Heart right ventricle (tissue), 16 donors: ENCODE results near the gene ZNF516. TPM values are rescaled to one million over a fixed set of nuclear protein-coding genes. Genes with fewer than 3 reads are reported as not detected.
A peak's percentile ranks its signal among the peaks of the same experiment; 100 is the strongest.

ENCODE experiments used
- ATAC-seq, 8 donors: fragments of 200-7000 bp; cut with Tn5 transposase; one replicate each; pipeline ENCODE4 v1.9.1; 2020; ENCODE audit warnings: mild to moderate bottlenecking in 8 of 8, moderate library complexity in 8 of 8, moderate number of reproducible peaks in 1 of 8
- DNase-seq, 2 donors: peaks; one replicate each; pipeline ENCODE4 v3.0.0-alpha.2; 2020
- H3K27ac ChIP-seq, 10 donors: fragments of 200-600 bp; sonication (generic) in 2 of 10; one replicate each; pipeline versions ENCODE4 v1.5.0 to v1.8.0; 2020 to 2022; ENCODE audit warnings: mild to moderate bottlenecking in 3 of 10
- H3K27me3 ChIP-seq, 7 donors: fragments of 200-600 bp; one replicate each; pipeline ENCODE4 v1.8.0; 2021 to 2022; ENCODE audit warnings: mild to moderate bottlenecking in 2 of 7
- H3K36me3 ChIP-seq, 9 donors: fragments of 200-600 bp; sonication (generic) in 1 of 9; one replicate each; pipeline versions ENCODE4 v1.5.0 to v1.8.0; 2020 to 2022; ENCODE audit warnings: mild to moderate bottlenecking in 2 of 9
- H3K4me1 ChIP-seq, 9 donors: fragments of 200-600 bp; sonication (generic) in 1 of 9; one replicate each; pipeline versions ENCODE4 v1.5.0 to v1.8.0; 2020 to 2022; ENCODE audit warnings: mild to moderate bottlenecking in 4 of 9
- H3K4me3 ChIP-seq, 10 donors: fragments of 200-600 bp; sonication (generic) in 2 of 10; one replicate each; pipeline versions ENCODE4 v1.5.0 to v1.8.0; 2020 to 2022; ENCODE audit warnings: mild to moderate bottlenecking in 7 of 10, moderate library complexity in 2 of 10
- H3K9me3 ChIP-seq, 11 donors: fragments of 200-600 bp in 10 of 11; sonication (generic) in 2 of 11; one replicate each; pipeline versions ENCODE4 v1.5.0 to v1.8.0; 2013 to 2022; ENCODE audit warnings: mild to moderate bottlenecking in 2 of 11, control low read depth in 1 of 11, moderate library complexity in 1 of 11
- CTCF ChIP-seq, 9 donors: fragments of 200-600 bp; sonication (generic) in 2 of 9; IDR thresholded peaks; one replicate each; pipeline versions ENCODE4 v1.5.0 to v1.8.0; 2021 to 2022; ENCODE audit warnings: antibody characterized with exemption in 9 of 9, mild to moderate bottlenecking in 5 of 9, moderate library complexity in 1 of 9
- WGBS, 2 donors: extraction: QIAGEN DNeasy Blood & Tissue Kit; methylation state at CpG; one replicate each; pipeline ENCODE4 v1.1.7; 2013; ENCODE audit warnings: inconsistent platforms in 1 of 2; 5-methylcytosine and 5-hydroxymethylcytosine counted together
- intact Hi-C, 10 donors: fragments of 100-400 bp; cut with DNase I; formaldehyde crosslinking; loops; one replicate each; pipeline versions ENCODE4 v1.11.1 to v1.14.2; 2022
- polyA plus RNA-seq, 2 donors: library from polyadenylated mRNA; stranded (reverse); fragments of 200-250 nt; gene quantifications; one replicate each; pipeline ENCODE4 v1.2.3, GENCODE V29; 2013
- total RNA-seq, 10 donors: library from RNA; stranded (reverse); fragmentation: NEBNext Ultra II Directional in 3 of 10; extraction: Animal tissue kit (Norgen Biotek cat#: 25700) in 3 of 10; gene quantifications; one replicate each; pipeline versions ENCODE4 v1.2.1 to v1.2.4, GENCODE V29; 2021 to 2023
- donor health status: Arrhythmogenic right ventricular cardiomyopathy.
- donor health status: ischemic (EF 13 %, LVEDD 7.1; RV severe dilation, severe dysfunction).
- donor health status: healthy with polysubstance abuse.
- donor health status: DM: no; HTN: yes; CAD: no.
- donor health status: DM: no; HTN: no; CAD: no.
- donor health status: ischemic (EF 25% LVEDD 6.9; RV normal size, moderate dysfunction).
- donor health status: ischemic (EF 25% LVEDD 5.7; RV mildly dilated, moderate dysfunction).
- donor health status: healthy.
- donor health status: DM: yes; HTN: yes; CAD: no.
- donor health status: Ischemic cardiomyopathy.
- donor health status: ischemic (EF 35%, LVEDD 5.7; RV mildly dilated, moderate dysfunction).
- donor health status: nonischemic (EF 11% LVEDD 7.7; RV severe dilation, severe dysfunction).
- donor health status: DM: yes; HTN: yes; CAD: no.
- donor health status: PGD.
- donor health status: ischemic (EF 29% LVEDD 5.4; RV normal size, mild dysfunction).
- donor health status: nonischemic (EF 23%, LVEDD 6.1; RV moderate dilation, normal function).

Gene ZNF516
- total and polyA plus RNA-seq, 12 donors: 2.6 to 24.8 (median 17.3) TPM

- intact Hi-C loops: loop anchor here in 3 of 10 donors (10.0 kb wide), 3 partner anchors 83 to 127 kb away; no protein-coding TSS in a partner anchor
- H3K27ac ChIP-seq: no peak overlapping the region
These were observed 3.0 kb upstream of the ZNF516 start for GRCh38 chr18:76498064-76498463.

DNA sequence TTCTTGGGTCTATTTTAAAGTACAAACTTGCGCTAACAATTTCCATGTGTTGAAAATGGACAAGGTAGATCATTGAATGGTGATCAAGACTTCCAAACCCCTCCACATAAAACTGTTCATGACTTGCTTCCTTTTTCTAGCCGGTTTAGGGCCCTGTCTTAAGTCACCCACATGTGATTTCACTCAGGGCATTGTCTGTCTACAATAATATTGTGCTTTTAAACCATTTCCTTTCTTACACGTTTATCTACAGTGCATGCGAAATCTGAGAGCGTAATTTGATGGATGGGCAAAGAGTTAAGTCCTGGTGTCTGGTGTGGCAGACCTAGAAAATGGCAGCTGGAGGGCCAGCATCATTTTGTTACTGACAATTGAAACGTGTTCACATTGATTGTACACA lies 2.0 kb upstream of the ZNF516 start:
- ATAC-seq: no peak
- Histone ChIP-seq H3K36me3 (no peaks in the 10 kb centered on the region), H3K27me3 (no peaks in the 10 kb centered on the region), H3K9me3 (no peaks in the 10 kb centered on the region), H3K27ac (peak overlapping the region in 2 of 10 donors; percentile 72 to 89), H3K4me1 (peaks cover 0 to 39% (median 12%) of the 10 kb centered on the region in 9 donors), H3K4me3 (no peak overlapping the region)
- TF ChIP-seq CTCF (IDR thresholded peaks at IDR 0.05): no peak
- 54 to 61% methylated on average over 6 of the region's 6 CpGs for WGBS, 2 donors
- no peak for DNase-seq
- intact Hi-C loops: loop anchor here in 3 of 10 donors (10.0 kb wide), 3 partner anchors 82 to 128 kb away; no protein-coding TSS in a partner anchor

More at GRCh38 chr18:76498064-76498463, 3.0 kb upstream of the ZNF516 start:
- no peaks in the 10 kb centered on the region for H3K36me3 ChIP-seq
- no peak for TF ChIP-seq CTCF (IDR thresholded peaks at IDR 0.05)
- ATAC-seq (no peak), DNase-seq (no peak)
- H3K4me3 ChIP-seq: no peak overlapping the region
- no peaks in the 10 kb centered on the region for H3K9me3 ChIP-seq
- H3K27me3 ChIP-seq: no peaks in the 10 kb centered on the region
- 32 to 33% methylated on average over 6 of the region's 6 CpGs for WGBS, 2 donors
- H3K4me1 ChIP-seq: peaks cover 0 to 44% (median 10%) of the 10 kb centered on the region in 9 donors

DNA sequence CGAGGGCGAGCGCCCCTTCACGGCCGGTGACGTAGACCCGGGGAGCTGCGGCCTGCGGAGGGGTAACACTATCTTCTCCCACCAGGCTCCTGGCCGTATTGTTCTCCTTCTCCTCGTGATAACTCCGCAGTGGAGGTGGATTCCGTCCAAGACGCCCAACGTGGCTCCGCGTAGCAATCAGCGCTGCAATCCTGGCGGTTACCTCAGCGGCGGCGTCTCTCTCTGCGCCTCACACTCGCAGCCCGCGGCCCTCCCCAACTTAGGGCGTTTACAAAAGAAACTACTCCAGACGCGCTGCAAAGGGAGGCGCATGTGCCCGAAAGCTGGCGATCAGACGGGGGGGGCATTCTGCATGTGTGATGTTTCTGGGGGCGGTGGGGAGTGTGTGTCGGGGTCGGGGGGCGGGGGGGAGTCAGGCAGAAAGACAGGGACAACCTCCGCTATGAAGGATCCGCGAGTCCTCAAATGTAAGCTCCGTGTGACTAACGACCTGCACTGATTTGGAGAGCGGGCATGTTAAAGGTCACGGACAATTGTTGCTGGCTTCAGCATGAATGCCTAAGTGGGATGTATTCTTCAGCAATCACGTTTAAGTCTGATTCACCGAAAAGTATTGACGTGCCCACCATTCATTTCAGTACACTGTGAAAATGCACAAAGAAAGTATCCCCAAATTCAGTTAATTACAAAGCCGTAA lies 1.3 kb upstream of the ZNF516 start:
- Histone ChIP-seq H3K27ac (peak overlapping the region in 9 of 10 donors; percentile 34 to 89 (median 72)), H3K9me3 (no peaks in the 10 kb centered on the region), H3K4me1 (peaks cover 0 to 39% (median 12%) of the 10 kb centered on the region in 9 donors), H3K4me3 (peak overlapping the region; percentile 36 to 94 (median 76)), H3K27me3 (no peaks in the 10 kb centered on the region), H3K36me3 (no peaks in the 10 kb centered on the region)
- peak in 3 of 8 donors; percentile 1 to 25 (median 19) for ATAC-seq
- peak in 1 of 9 donors; percentile 8 for TF ChIP-seq CTCF (IDR thresholded peaks at IDR 0.05)
- peak; percentile 44 to 68 for DNase-seq
- intact Hi-C loops: loop anchor here in 4 of 10 donors (1.0 to 10.0 kb wide), 4 partner anchors 23 to 128 kb away; no protein-coding TSS in a partner anchor
- 22 to 23% methylated on average over 45 to 48 of the region's 48 CpGs for WGBS, 2 donors

- Histone ChIP-seq H3K4me1 (peaks cover under 1 to 41% (median 13%) of the 10 kb centered on the region in 9 donors), H3K27ac (peak overlapping the region in 9 of 10 donors; percentile 34 to 89 (median 72)), H3K4me3 (peak overlapping the region; percentile 36 to 94 (median 76)), H3K27me3 (no peaks in the 10 kb centered on the region), H3K9me3 (no peaks in the 10 kb centered on the region), H3K36me3 (no peaks in the 10 kb centered on the region)
- intact Hi-C loops: loop anchor here in 4 of 10 donors (1.0 to 10.0 kb wide), 4 partner anchors 24 to 129 kb away; no protein-coding TSS in a partner anchor
- WGBS, 2 donors: 1% methylated on average over 41 to 43 of the region's 43 CpGs
- DNase-seq (peak; percentile 36 to 38), ATAC-seq (peak in 7 of 8 donors; percentile 2 to 42 (median 10))
- no peak for TF ChIP-seq CTCF (IDR thresholded peaks at IDR 0.05)
These were observed 572 bp upstream of the ZNF516 start for GRCh38 chr18:76495435-76496193.
